GM19043 (cell line): ENCODE results near the gene CEP192.

Experiments
- ATAC-seq: cut with Tn5 transposase; IDR thresholded peaks from one replicate; pipeline ENCODE4 v1.9.1; 2021; ENCODE audit warnings: low read depth; ENCODE audit not compliant: unreplicated experiment

CEP192 gene

GRCh38 chr18:13138420-13139139 lies 147.4 kb downstream of the CEP192 start:
- no peak for ATAC-seq

GRCh38 chr18:13139885-13140450 lies 148.8 kb downstream of the CEP192 start:
- ATAC-seq = no peak

GRCh38 chr18:13141209-13141608 lies 150.0 kb downstream of the CEP192 start:
- no peak for ATAC-seq

- ATAC-seq = no peak
Observed at GRCh38 chr18:13145636-13146190, 154.6 kb downstream of the CEP192 start.

- no peak for ATAC-seq
Observed at GRCh38 chr18:13147130-13147529, 156.0 kb downstream of the CEP192 start.

- no peak for ATAC-seq
Observed at GRCh38 chr18:13151656-13152055, 160.5 kb downstream of the CEP192 start.

- no peak for ATAC-seq
Observed at GRCh38 chr18:13158428-13158827, 167.3 kb downstream of the CEP192 start.

- no peak for ATAC-seq
Observed at GRCh38 chr18:13159579-13159978, 168.4 kb downstream of the CEP192 start.

- ATAC-seq = no peak
Observed at GRCh38 chr18:13161276-13161899, 170.2 kb downstream of the CEP192 start.

- ATAC-seq = no peak
Observed at GRCh38 chr18:13163167-13163927, 172.2 kb downstream of the CEP192 start.

GRCh38 chr18:13164406-13164805 lies 173.2 kb downstream of the CEP192 start:
- no peak for ATAC-seq

GRCh38 chr18:13165636-13166423 lies 174.7 kb downstream of the CEP192 start:
- ATAC-seq = no peak

GRCh38 chr18:13173578-13174145 lies 182.5 kb downstream of the CEP192 start:
- ATAC-seq = no peak
